K562 (cell line): ENCODE results near the gene UBE2L3. TPM values are rescaled to one million over a fixed set of nuclear protein-coding genes. Genes with fewer than 3 reads are reported as not detected.

ENCODE experiments used
- DMBX1 ChIP-seq: fragments of 250-450 bp; sonication (Bioruptor Pico); IDR thresholded peaks from 2 replicates; pipeline ENCODE4 v1.8.0; 2022; ENCODE audit warnings: inconsistent platforms, mild to moderate bottlenecking, moderate library complexity, borderline replicate concordance
- E2F3 ChIP-seq: fragments of 250-450 bp; sonication (Bioruptor Pico); IDR thresholded peaks from 2 replicates; pipeline ENCODE4 v1.4.0; 2020; ENCODE audit warnings: mild to moderate bottlenecking
- FOXK1 ChIP-seq: sonication (generic); formaldehyde crosslinking; IDR thresholded peaks from 2 replicates; pipeline ENCODE4 v1.8.0; 2022; ENCODE audit warnings: missing genetic modification reagents, mild to moderate bottlenecking, borderline replicate concordance
- HMGXB4 ChIP-seq: sonication (generic); formaldehyde crosslinking; IDR thresholded peaks from 2 replicates; pipeline ENCODE4 v1.8.1; 2023; ENCODE audit warnings: mild to moderate bottlenecking, missing genetic modification reagents
- KAT2B ChIP-seq: IDR thresholded peaks from one replicate; pipeline ENCODE4 v1.6.1; 2012; ENCODE audit warnings: low read depth, mild to moderate bottlenecking, control low read depth, inconsistent platforms, low read length, moderate library complexity
- L3MBTL2 ChIP-seq: fragments of 450-650 bp; IDR thresholded peaks from 2 replicates; pipeline ENCODE4 v1.6.1; 2016; ENCODE audit warnings: mild to moderate bottlenecking, moderate library complexity
- MECOM ChIP-seq: fragments of 250-450 bp; sonication (Bioruptor Pico); IDR thresholded peaks from 2 replicates; pipeline ENCODE4 v1.8.0; 2022; ENCODE audit warnings: inconsistent platforms
- NFE2 ChIP-seq: IDR thresholded peaks from 2 replicates; pipeline ENCODE4 v1.6.1; 2014; ENCODE audit warnings: antibody characterized with exemption, low read depth
- NR1H2 ChIP-seq: sonication (generic); formaldehyde crosslinking; IDR thresholded peaks from 2 replicates; pipeline ENCODE4 v1.4.0; 2020; ENCODE audit warnings: mild to moderate bottlenecking, missing genetic modification reagents
- RBM34 ChIP-seq: fragments of 200-400 bp; formaldehyde crosslinking; IDR thresholded peaks from 2 replicates; pipeline ENCODE4 v1.6.1; 2018; ENCODE audit warnings: low read length, borderline replicate concordance; ENCODE audit not compliant: insufficient read depth
- SPI1 ChIP-seq: IDR thresholded peaks from 2 replicates; pipeline ENCODE4 v1.6.1; 2011; ENCODE audit warnings: low read depth, low read length, control low read depth, borderline replicate concordance
- TCF7 ChIP-seq: sonication (generic); IDR thresholded peaks from 2 replicates; pipeline ENCODE4 v1.6.1; 2016; ENCODE audit warnings: antibody characterized with exemption, borderline replicate concordance
- TFAM ChIP-seq: fragments of 250-450 bp; sonication (Bioruptor Pico); conservative IDR thresholded peaks from 2 replicates; pipeline ENCODE4 v1.5.0; 2021; ENCODE audit warnings: mild to moderate bottlenecking, moderate library complexity
- XRCC5 ChIP-seq: fragments of 200-400 bp; formaldehyde crosslinking; IDR thresholded peaks from 2 replicates; pipeline ENCODE4 v1.6.1; 2017; ENCODE audit warnings: low read depth, mild to moderate bottlenecking, low read length
- ZNF12 ChIP-seq: sonication (generic); formaldehyde crosslinking; IDR thresholded peaks from 2 replicates; pipeline ENCODE4 v1.4.0; 2020; ENCODE audit warnings: mild to moderate bottlenecking, missing genetic modification reagents
- ZNF274 ChIP-seq: IDR thresholded peaks from 2 replicates; pipeline ENCODE4 v1.6.1; 2011; ENCODE audit warnings: low read depth, mild to moderate bottlenecking, low read length, moderate library complexity, borderline replicate concordance
- ZNF584 ChIP-seq: fragments of 200-800 bp; sonication (Bioruptor generic); IDR thresholded peaks from 2 replicates; pipeline ENCODE4 v1.6.1; 2016; ENCODE audit warnings: low read depth, mild to moderate bottlenecking, missing genetic modification characterization, missing compliant biosample characterization
- polyA plus RNA-seq, 8 experiments: library from polyadenylated mRNA; depleted of rRNA in 4 of 8; stranded (reverse) in 5 of 8; unstranded in 3 of 8; fragments of >200 nt; fragmentation: Nextera tagmentation in 2 of 8; fragmentation: Illumina TruSeq in 1 of 8; extraction: Ambion mirVana in 2 of 8; extraction: Trizol in 1 of 8; gene quantifications; 2 replicates each; pipeline versions ENCODE4 v1.2.1 to v1.2.3, GENCODE V29; 2011 to 2014; ENCODE audit warnings: inconsistent platforms in 1 of 8, missing spikeins in 1 of 8
- total RNA-seq, 7 experiments: library from RNA; depleted of rRNA in 6 of 7; stranded (reverse); fragments of >200 nt in 6 of 7; fragmentation: Illumina TruSeq in 2 of 7; extraction: Trizol in 2 of 7; gene quantifications; 2 replicates each; pipeline versions ENCODE4 v1.2.1 to v1.2.3, GENCODE V29; 2011 to 2021; ENCODE audit warnings: low replicate concordance in 1 of 7
- TF ChIP-seq, protein P1 (sequence below): fragments of 450-650 bp; IDR thresholded peaks from 2 replicates; pipeline ENCODE4 v1.6.1; 2018; ENCODE audit not compliant: partially characterized antibody
- TF ChIP-seq, protein P2 (sequence below): fragments of 450-650 bp; formaldehyde crosslinking; IDR thresholded peaks from 2 replicates; pipeline ENCODE4 v1.4.0; 2020; ENCODE audit warnings: mild to moderate bottlenecking, moderate library complexity
- TF ChIP-seq, protein P3 (sequence below): fragments of 250-450 bp; sonication (Bioruptor Pico); IDR thresholded peaks from 2 replicates; pipeline ENCODE4 v1.4.0; 2020; ENCODE audit warnings: mild to moderate bottlenecking, moderate library complexity

Gene UBE2L3
- total and polyA plus RNA-seq, 9 of the 15 experiments (the other 6 are each of a cell fraction or from before 2014, with no cell fraction given) = 215 to 625 (median 285) TPM

- TF ChIP-seq, protein P1, sequence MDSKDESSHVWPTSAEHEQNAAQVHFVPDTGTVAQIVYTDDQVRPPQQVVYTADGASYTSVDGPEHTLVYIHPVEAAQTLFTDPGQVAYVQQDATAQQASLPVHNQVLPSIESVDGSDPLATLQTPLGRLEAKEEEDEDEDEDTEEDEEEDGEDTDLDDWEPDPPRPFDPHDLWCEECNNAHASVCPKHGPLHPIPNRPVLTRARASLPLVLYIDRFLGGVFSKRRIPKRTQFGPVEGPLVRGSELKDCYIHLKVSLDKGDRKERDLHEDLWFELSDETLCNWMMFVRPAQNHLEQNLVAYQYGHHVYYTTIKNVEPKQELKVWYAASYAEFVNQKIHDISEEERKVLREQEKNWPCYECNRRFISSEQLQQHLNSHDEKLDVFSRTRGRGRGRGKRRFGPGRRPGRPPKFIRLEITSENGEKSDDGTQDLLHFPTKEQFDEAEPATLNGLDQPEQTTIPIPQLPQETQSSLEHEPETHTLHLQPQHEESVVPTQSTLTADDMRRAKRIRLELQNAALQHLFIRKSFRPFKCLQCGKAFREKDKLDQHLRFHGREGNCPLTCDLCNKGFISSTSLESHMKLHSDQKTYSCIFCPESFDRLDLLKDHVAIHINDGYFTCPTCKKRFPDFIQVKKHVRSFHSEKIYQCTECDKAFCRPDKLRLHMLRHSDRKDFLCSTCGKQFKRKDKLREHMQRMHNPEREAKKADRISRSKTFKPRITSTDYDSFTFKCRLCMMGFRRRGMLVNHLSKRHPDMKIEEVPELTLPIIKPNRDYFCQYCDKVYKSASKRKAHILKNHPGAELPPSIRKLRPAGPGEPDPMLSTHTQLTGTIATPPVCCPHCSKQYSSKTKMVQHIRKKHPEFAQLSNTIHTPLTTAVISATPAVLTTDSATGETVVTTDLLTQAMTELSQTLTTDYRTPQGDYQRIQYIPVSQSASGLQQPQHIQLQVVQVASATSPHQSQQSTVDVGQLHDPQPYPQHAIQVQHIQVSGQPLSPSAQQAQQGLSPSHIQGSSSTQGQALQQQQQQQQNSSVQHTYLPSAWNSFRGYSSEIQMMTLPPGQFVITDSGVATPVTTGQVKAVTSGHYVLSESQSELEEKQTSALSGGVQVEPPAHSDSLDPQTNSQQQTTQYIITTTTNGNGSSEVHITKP = no peak
- TF ChIP-seq KAT2B (peak; percentile 23), RBM34 (peak; percentile 100), SPI1 (no peak), L3MBTL2 (no peak), E2F3 (peak; percentile 88), NFE2 (no peak), XRCC5 (no peak), FOXK1 (CRISPR knock-in tag) (peak; percentile 94), ZNF12 (CRISPR knock-in tag) (no peak), ZNF274 (no peak), TFAM (CRISPR knock-in tag) (no peak), HMGXB4 (CRISPR knock-in tag) (peak; percentile 100), DMBX1 (CRISPR knock-in tag) (peak; percentile 95), ZNF584 (no peak), NR1H2 (CRISPR knock-in tag) (no peak), MECOM (CRISPR knock-in tag) (no peak), TCF7 (no peak)
- TF ChIP-seq, protein P2, sequence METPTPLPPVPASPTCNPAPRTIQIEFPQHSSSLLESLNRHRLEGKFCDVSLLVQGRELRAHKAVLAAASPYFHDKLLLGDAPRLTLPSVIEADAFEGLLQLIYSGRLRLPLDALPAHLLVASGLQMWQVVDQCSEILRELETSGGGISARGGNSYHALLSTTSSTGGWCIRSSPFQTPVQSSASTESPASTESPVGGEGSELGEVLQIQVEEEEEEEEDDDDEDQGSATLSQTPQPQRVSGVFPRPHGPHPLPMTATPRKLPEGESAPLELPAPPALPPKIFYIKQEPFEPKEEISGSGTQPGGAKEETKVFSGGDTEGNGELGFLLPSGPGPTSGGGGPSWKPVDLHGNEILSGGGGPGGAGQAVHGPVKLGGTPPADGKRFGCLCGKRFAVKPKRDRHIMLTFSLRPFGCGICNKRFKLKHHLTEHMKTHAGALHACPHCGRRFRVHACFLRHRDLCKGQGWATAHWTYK (CRISPR knock-in tag) = peak; percentile 96
- TF ChIP-seq, protein P3, sequence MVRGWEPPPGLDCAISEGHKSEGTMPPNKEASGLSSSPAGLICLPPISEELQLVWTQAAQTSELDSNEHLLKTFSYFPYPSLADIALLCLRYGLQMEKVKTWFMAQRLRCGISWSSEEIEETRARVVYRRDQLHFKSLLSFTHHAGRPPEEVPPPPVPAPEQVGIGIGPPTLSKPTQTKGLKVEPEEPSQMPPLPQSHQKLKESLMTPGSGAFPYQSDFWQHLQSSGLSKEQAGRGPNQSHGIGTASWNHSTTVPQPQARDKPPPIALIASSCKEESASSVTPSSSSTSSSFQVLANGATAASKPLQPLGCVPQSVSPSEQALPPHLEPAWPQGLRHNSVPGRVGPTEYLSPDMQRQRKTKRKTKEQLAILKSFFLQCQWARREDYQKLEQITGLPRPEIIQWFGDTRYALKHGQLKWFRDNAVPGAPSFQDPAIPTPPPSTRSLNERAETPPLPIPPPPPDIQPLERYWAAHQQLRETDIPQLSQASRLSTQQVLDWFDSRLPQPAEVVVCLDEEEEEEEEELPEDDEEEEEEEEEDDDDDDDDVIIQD = peak; percentile 88
These were observed at the start of gene UBE2L3 (continued) for GRCh38 chr22:21567456-21568346.
